GM04503 (cell line): ENCODE data around the gene SNX15.
A peak's percentile ranks its signal among the peaks of the same experiment; 100 is the strongest.

Source experiments
- DNase-seq: peaks from one replicate; pipeline ENCODE4 v3.0.0-alpha.2; 2012; ENCODE audit warnings: low read depth

SNX15 gene

GRCh38 chr11:65057526-65057925, 30.3 kb downstream of the SNX15 start:
- no peak for DNase-seq

- DNase-seq = no peak
Observed at GRCh38 chr11:65058012-65058411, 30.8 kb downstream of the SNX15 start.

GRCh38 chr11:65058419-65059054, 31.3 kb downstream of the SNX15 start, which contains the start of gene NAALADL1:
NAALADL1 (minus strand) TSS chr11:65058553; CDS start chr11:65058521, 32 bp downstream.
- no peak for DNase-seq

- no peak for DNase-seq
Observed at GRCh38 chr11:65059523-65059922, 32.3 kb downstream of the SNX15 start.

DNA sequence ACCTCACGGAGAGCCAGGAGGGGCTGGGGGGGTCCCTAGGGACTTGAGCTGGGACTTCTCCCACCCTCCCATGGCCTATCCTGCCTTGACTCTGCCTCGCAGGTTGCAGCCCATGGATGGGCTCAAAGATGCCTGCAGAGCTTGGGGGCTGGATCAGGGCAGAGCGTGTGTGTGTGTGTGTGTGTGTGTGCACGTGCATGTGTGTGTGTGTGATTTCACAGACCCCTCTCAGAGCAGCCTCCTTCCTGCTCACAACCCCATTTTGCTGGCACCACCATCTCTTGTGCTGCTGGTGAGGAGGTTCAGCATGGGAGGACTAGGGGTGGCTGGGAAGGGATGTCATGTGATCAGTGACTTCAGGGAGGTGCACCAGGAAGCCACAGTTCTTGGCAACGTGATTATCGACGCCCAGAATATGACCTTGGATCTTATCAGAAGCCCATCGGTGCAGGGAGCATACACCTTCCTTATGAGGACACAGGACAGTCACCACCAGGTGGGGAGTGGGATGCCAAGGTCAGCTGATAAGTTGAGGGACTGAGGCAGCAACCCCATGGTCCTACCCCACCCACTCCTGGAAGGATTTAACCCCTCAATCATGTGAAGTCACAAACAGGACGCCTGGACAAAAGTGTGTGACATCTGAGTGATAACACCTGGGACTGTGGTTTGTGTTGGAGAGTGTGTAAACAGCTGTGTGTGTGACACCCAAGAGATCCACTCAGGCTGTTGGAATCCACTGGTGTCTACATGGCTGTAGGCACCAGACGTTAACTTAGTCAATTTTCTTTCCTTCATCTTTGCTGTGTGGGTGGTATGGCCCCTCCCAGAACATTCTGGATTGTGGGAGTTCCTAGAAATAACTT, 33.0 kb downstream of the SNX15 start:
- no peak for DNase-seq

DNA sequence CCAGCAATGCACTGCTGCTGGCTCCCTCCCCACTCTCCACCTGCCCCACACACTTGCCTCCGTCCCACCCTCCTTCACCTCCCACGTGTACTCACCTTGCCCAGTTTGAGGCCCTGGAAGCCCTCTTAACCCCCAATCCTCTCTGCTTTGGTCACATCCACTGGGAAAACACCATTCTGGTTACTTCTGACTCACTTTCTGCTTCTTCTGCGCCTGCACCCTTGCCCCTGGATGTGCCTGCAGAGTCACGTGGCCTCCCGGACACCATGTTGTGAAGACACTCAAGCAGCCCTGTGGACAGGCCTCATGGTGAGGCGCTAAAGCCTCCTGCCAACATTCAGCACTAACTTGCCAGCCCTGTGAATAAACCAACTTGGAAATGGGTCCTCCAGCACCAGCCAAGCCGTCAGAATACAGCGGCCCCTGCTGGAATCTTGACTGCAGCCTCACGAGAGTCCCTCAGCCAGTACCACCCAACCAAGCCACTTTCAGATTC, 33.7 kb downstream of the SNX15 start:
- no peak for DNase-seq

DNA sequence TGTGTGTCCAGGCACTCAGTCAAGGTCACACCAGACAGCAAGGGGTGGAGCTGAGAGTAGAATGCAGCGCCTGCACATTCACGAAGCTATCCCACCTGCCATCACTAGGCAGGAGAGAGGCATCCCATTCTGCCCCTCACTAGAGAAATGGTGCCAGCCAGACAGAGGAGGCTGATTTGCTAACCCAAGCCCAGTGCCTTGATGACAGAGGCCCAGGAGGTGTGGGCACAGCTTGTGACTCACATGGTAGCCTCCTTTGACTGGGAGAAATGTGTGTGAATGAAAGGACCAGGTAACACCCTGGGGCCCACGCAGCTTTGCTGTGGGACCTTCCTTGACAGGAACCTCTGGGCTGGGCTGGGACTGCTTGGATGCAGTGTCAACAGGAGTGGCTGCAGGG, 36.3 kb downstream of the SNX15 start:
- DNase-seq = no peak

DNA sequence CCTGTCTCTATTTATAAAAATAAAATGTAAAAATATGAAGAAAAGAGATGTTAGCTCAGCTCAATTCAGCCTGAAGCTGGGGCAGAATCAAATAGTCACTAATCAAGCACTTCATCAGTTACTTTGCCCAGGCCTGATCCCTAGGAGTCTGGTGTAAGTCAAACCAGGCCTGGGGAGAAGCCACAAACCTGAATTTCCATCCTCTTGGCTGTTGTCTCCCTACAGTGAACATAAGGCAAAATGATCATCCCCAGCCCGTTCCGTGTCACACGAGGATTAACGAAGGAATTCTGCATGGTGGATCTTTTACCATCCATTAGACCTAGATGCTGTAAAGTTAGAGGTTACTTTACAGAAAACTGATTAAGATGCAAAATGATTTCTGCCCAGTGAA, 37.6 kb downstream of the SNX15 start:
- DNase-seq = no peak

GRCh38 chr11:65065851-65066250, 38.6 kb downstream of the SNX15 start:
- no peak for DNase-seq

DNA sequence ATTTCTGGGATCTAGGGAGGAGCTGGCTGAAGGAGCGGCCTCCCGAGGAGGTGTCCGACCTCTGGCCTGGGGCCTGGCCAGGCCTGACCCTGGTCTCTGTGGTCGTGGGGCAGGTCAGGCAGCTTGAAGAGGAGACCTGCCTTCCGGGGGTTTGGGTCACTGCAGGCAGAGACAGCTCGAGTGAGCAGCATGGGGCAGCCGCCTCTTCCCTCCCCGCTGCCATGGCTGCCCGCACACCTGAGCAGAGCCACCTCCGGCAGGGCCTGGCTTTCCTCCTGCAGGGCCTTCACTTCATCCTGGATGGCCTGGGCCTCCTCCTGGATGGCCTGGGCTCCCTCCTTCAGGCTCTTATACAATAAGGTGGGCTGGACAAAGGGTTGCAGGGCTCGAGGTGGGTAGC, 39.1 kb downstream of the SNX15 start:
- no peak for DNase-seq

DNA sequence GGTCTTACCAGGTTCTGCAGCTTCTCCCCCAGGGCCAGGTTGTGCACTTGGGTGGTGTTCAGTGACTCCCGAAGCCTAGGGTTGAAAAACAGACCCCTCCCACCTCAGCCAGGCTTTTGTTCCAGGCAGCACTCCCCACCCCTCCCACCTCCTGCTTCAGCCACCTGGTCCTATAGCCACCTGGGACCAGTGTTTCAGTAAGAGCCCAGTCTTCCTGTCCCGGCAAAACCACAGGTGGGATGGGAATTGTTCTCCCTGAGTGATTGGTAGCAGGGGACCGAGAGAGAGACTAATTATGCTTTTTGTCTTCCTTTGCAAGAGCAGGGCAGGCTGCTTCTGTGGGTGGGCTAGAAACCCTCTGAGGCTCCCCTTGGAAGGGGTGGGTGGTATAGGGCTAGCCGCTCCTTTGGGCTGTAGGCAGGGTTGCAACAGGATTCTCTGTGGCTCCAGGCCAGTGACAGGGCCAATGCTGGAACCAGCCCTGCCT, 39.6 kb downstream of the SNX15 start:
- DNase-seq = no peak

GRCh38 chr11:65067446-65067845, 40.2 kb downstream of the SNX15 start:
- DNase-seq = no peak

DNA sequence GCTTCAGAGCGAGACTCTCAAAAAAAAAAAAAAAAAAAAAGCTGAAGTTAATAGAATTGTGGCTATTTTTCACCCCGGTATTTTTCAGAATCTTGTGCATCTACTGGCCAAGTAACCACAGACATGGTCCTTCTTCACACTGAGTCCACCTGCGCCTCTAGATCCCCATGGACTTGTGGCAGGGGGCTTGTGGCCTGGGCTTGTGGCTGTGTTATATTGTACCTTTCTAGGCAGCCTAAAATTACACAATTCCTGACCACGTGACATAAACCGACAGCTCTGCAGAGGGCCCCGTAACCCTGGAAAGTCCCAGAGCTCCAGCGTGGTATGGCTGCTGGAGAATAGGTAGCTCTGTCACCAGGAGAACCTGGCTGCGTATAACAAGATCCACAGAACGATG, 42.0 kb downstream of the SNX15 start:
- no peak for DNase-seq

GRCh38 chr11:65071907-65072630, 44.8 kb downstream of the SNX15 start:
- no peak for DNase-seq

- no peak for DNase-seq
Observed at GRCh38 chr11:65072631-65072966, 45.4 kb downstream of the SNX15 start.

DNA sequence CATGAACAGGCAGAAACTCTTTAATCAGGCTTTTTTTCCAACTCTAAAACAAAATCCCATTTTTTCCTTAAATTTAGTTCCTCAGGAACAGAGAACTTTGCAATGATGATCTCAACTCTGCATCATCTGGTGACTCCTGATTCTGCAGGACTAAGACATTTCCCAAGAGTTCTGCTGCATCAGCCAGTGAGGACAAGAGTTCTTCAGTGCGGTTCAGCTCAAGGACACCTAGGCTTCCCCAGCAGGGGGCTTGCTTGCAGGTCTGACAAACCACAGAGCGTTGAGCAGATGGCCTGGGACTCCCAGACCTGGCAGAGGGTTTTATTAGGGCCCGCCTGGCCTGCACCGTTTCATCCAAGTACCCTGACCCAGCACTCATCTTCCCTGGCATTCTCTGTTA, 50.2 kb downstream of the SNX15 start:
- DNase-seq = no peak

GRCh38 chr11:65078151-65078550, 50.9 kb downstream of the SNX15 start:
- no peak for DNase-seq

DNA sequence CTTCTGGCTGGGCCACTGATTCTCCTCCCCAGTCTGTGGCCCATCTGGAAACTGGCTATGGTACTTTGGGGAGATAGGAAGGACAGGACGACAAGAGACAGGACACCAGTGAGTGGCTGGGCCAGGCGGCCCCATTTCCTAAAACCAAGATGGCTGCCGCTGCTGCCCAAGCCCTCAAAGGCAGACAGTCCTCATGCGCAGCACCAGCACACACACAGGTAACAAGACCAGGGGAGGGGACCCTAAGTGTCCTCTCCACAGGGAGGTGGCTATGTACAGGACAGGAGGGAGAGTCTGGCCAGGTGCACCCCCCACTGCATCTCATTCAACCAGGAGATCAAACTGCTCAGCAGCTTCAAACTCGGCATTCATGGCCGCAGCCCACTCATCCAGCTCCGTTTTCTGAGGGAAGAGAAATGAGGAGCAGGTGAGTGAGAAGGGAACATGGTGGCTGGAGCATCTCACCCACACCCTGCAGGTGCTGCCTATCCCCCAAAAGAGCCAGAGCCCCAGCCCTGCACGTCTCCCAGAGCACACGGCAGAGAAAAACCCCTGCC, 51.6 kb downstream of the SNX15 start:
- no peak for DNase-seq

GRCh38 chr11:65083134-65083833, 56.0 kb downstream of the SNX15 start:
- DNase-seq = no peak

GRCh38 chr11:65083834-65084597, 56.8 kb downstream of the SNX15 start, which contains the start of the genes CDCA5 and ZFPL1:
CDCA5 (minus strand) TSS chr11:65084040; CDS start chr11:65083978, 62 bp downstream.
ZFPL1 (plus strand) TSS chr11:65084222; CDS start chr11:65084699, 477 bp downstream.
- DNase-seq = peak; percentile 63
